Common myeloid progenitor, CD34-positive (primary cell): ENCODE measurements around the gene TMEM139.
A peak's percentile ranks its signal among the peaks of the same experiment; 100 is the strongest.

ENCODE experiments used
- CTCF ChIA-PET: fragments of 350-600 bp; sonication (Branson Sonifier 250); formaldehyde crosslinking; loops from one replicate; lab custom pipeline; 2021; ENCODE audit warnings: antibody characterized with exemption; lab: Charles Lee
- POLR2A ChIA-PET: fragments of 350-600 bp; sonication (Branson Sonifier 250); formaldehyde crosslinking; loops from one replicate; lab custom pipeline; 2021; ENCODE audit warnings: antibody characterized with exemption; lab: Charles Lee
- DNase-seq, 3 donors: peaks; one replicate each; pipeline versions ENCODE4 v3.0.0 to v3.0.0-alpha.2; 2013
- H3K27ac ChIP-seq, 2 experiments: 1 replicate in 1 of 2; 2 replicates in 1 of 2; pipeline ENCODE4 v1.7.0; 2013; ENCODE audit warnings: inconsistent platforms in 2 of 2, low read length in 2 of 2, mild to moderate bottlenecking in 2 of 2, low read depth in 1 of 2, moderate library complexity in 1 of 2; ENCODE audit not compliant: severe bottlenecking in 2 of 2, insufficient read depth in 1 of 2, poor library complexity in 1 of 2
- H3K27me3 ChIP-seq, 5 experiments: replicated peaks in 2 of 5; 1 replicate in 3 of 5; 2 replicates in 2 of 5; pipeline versions ENCODE4 v1.6.1 to v1.7.0; 2013; ENCODE audit warnings: low read length in 4 of 5, mild to moderate bottlenecking in 2 of 5, moderate library complexity in 2 of 5, inconsistent platforms in 1 of 5; ENCODE audit not compliant: insufficient read depth in 5 of 5, control insufficient read depth in 4 of 5
- H3K36me3 ChIP-seq, 4 experiments: 1 replicate in 2 of 4; 2 replicates in 2 of 4; pipeline versions ENCODE4 v1.6.1 to v1.7.0; 2013; ENCODE audit warnings: low read length in 3 of 4, control low read depth in 1 of 4, mild to moderate bottlenecking in 1 of 4; ENCODE audit not compliant: control insufficient read depth in 4 of 4, insufficient read depth in 4 of 4
- H3K4me1 ChIP-seq, 4 experiments: 1 replicate in 3 of 4; 2 replicates in 1 of 4; pipeline versions ENCODE4 v1.6.1 to v1.7.1; 2013; ENCODE audit warnings: low read length in 3 of 4, mild to moderate bottlenecking in 3 of 4, control low read depth in 1 of 4, inconsistent platforms in 1 of 4, moderate library complexity in 1 of 4; ENCODE audit not compliant: control insufficient read depth in 4 of 4, insufficient read depth in 4 of 4; ENCODE audit errors: control extremely low read depth in 1 of 4
- H3K4me3 ChIP-seq, 7 experiments: 1 replicate in 4 of 7; 2 replicates in 3 of 7; pipeline versions ENCODE4 v1.5.1 to v1.7.0; 2013; ENCODE audit warnings: mild to moderate bottlenecking in 7 of 7, low read length in 6 of 7, moderate library complexity in 6 of 7, inconsistent platforms in 2 of 7, low read depth in 2 of 7, control low read depth in 1 of 7; ENCODE audit not compliant: insufficient read depth in 4 of 7, control insufficient read depth in 1 of 7; ENCODE audit errors: extremely low read depth in 1 of 7
- H3K9me3 ChIP-seq, 5 experiments: 1 replicate in 4 of 5; 2 replicates in 1 of 5; pipeline versions ENCODE4 v1.6.1 to v1.7.1; 2013; ENCODE audit warnings: low read length in 4 of 5, mild to moderate bottlenecking in 2 of 5, inconsistent platforms in 1 of 5, low read depth in 1 of 5, moderate library complexity in 1 of 5; ENCODE audit not compliant: control insufficient read depth in 4 of 5, insufficient read depth in 2 of 5; ENCODE audit errors: control extremely low read depth in 1 of 5
- WGBS: methylation state at CpG from one replicate; pipeline ENCODE4 v1.1.5; 2013; ENCODE audit not compliant: insufficient coverage; 5-methylcytosine and 5-hydroxymethylcytosine counted together

TMEM139 gene

DNA sequence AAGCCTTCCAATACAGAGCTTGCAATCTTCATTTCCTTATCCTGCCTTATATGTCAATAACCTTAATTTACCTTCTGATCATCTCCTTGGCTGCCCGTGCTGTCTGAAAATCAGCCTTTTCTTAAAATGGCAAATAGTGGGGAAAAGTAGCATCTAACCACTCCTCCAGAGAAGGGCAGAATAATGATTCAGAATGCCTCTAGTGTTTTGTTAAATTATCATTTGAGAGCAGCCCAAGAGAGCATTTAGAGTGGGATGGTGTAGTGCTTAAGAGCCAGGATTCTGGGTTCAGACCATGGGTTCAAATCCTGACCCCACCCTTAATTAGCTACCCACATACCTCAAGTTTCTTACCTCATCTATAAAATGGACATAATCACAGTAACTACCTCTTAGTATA is 4.6 kb upstream of the TMEM139 start:
- no peak overlapping the region for H3K4me3 ChIP-seq

DNA sequence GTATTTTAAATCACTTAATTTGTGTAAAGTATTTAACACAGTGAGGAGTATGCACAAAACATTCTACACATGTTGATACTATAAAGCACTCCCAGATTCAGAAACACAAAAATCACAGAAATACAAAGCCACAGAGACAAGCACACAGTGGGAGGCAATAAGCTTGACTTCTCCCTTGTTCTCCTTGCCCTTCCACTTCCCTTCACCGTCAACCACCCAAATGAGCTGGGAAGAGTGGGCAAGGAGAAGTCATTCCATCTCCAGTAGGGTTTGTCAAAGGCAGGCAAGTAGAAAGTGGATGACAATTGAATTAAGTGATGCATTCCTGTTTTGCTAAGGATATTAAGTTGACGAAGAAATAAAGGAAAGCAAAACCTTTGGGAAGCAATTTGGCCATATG is 4.2 kb upstream of the TMEM139 start:
- no peak overlapping the region for H3K27ac ChIP-seq
- CTCF ChIA-PET: interaction anchor here (0.7 to 2.7 kb wide), 4 partner anchors 12 to 31 kb away, joined by 3 to 19 read pairs (median 4); no protein-coding TSS in a partner anchor
- POLR2A ChIA-PET: interaction anchor here (1.2 kb wide), 2 partner anchors 7 to 17 kb away, joined by 3 to 4 read pairs; partner anchors contain the start of genes CASP2 and GSTK1
- H3K27me3 ChIP-seq: no peaks in the 10 kb centered on the region
- peaks cover 0 to 19% (median 13%) of the 10 kb centered on the region in 4 experiments for H3K4me1 ChIP-seq
- H3K9me3 ChIP-seq: no peaks in the 10 kb centered on the region
- WGBS: 100% methylated on average over 1 of the region's 2 CpGs
- H3K36me3 ChIP-seq: no peaks in the 10 kb centered on the region
- no peak overlapping the region for H3K4me3 ChIP-seq
- DNase-seq: no peak

More for the DNA sequence above, 4.6 kb upstream of the TMEM139 start:
- CTCF ChIA-PET: interaction anchor here (0.6 to 2.7 kb wide), 8 partner anchors 12 to 711 kb away, joined by 3 to 19 read pairs (median 3); no protein-coding TSS in a partner anchor
- no peak for DNase-seq
- no peaks in the 10 kb centered on the region for H3K9me3 ChIP-seq
- peaks cover 0 to 19% (median 13%) of the 10 kb centered on the region in 4 experiments for H3K4me1 ChIP-seq
- 100% methylated on average over 1 of the region's 1 CpG for WGBS
- H3K36me3 ChIP-seq: no peaks in the 10 kb centered on the region
- POLR2A ChIA-PET: interaction anchor here (1.2 kb wide), 2 partner anchors 8 to 17 kb away, joined by 3 to 4 read pairs; partner anchors contain the start of genes CASP2 and GSTK1
- H3K27ac ChIP-seq: peak overlapping the region in 1 of 2 experiments; percentile 49
- H3K27me3 ChIP-seq: no peaks in the 10 kb centered on the region

DNA sequence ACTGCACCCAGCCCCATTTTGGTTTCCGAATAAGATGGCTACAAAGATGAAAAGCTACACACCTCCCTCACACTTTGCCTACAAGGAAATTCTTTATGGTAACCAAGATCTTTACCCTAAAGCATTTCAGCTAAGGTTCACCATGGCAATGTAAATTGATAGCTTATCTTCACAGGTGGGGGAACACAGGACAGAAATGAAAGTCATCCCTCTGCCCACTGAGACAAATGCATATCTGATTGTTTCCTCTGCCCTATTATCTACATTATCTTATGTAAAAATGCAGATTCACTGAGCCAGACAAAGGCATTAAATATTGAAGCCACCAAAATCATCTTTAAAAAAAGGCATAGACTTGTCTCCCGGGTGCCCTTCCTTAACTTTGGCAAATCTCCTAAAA is 3.2 kb upstream of the TMEM139 start:
- WGBS: 100% methylated on average over 1 of the region's 2 CpGs
- CTCF ChIA-PET: interaction anchor here (1.6 kb wide), 1 partner anchor 100 kb away, joined by 6 read pairs; the partner anchor contains the start of gene ZYX
- Histone ChIP-seq H3K27me3 (no peaks in the 10 kb centered on the region), H3K36me3 (no peaks in the 10 kb centered on the region), H3K4me1 (peaks cover 0 to 19% (median 13%) of the 10 kb centered on the region in 4 experiments), H3K4me3 (no peak overlapping the region), H3K9me3 (no peaks in the 10 kb centered on the region), H3K27ac (no peak overlapping the region)
- DNase-seq: no peak
- POLR2A ChIA-PET: interaction anchor here (0.6 kb wide), 1 partner anchor 28 kb away, joined by 5 read pairs; no protein-coding TSS in a partner anchor

DNA sequence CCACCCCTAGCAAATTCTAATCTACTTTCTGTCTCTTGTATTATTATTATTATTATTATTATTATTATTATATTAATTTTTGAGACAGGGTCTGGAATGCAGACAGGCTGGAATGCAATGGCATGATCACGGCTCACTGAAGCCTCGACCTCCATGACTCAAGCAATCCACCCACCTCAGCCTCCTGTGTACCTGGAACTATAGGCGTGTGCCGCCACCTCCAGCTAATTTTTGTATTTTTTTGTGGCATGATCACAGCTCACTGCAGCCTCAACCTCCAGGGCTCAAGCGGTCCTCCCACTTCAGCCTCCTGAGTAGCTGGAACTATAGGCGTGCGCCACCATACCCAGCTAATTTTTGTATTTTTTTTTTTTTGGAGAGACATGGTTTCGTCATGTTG is 2.6 kb upstream of the TMEM139 start:
- ChIA-PET CTCF (interaction anchor here (1.6 kb wide), 1 partner anchor 99 kb away, joined by 6 read pairs; the partner anchor contains the start of gene ZYX), POLR2A (interaction anchor here (0.6 kb wide), 1 partner anchor 27 kb away, joined by 5 read pairs; no protein-coding TSS in a partner anchor)
- 98% methylated on average over 6 of the region's 8 CpGs for WGBS

DNA sequence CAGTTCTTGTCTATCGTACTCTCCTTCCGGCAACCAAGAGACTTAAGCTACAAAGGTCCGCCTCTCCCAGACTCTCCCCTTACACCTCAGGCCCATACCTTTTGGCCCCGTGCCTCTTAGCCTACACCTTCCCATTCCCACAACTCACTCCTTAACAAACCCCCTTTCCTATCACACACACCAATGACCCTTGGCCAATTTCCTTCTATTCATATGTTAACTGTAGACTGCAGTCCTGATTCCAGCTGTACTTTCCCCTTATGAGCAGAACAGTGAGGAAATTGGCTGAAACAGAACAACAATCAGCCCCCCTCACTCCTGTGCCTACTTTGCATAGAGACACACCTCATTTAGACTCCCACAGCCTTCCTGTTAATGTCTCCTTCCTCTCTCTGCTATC is 1.4 kb upstream of the TMEM139 start:
- ChIA-PET POLR2A (no interaction called here), CTCF (interaction anchor here (0.7 to 0.8 kb wide), 2 partner anchors 9 to 22 kb away, joined by 3 read pairs; no protein-coding TSS in a partner anchor)
- Histone ChIP-seq H3K4me1 (peaks cover 2 to 21% (median 14%) of the 10 kb centered on the region in 4 experiments), H3K9me3 (peaks cover 0 to 3% (median 0%) of the 10 kb centered on the region in 5 experiments), H3K36me3 (no peaks in the 10 kb centered on the region), H3K4me3 (no peak overlapping the region), H3K27ac (no peak overlapping the region), H3K27me3 (no peaks in the 10 kb centered on the region)
- no peak for DNase-seq
- WGBS: 100% methylated on average over 4 of the region's 4 CpGs

More for the DNA sequence above, 2.6 kb upstream of the TMEM139 start:
- no peak for DNase-seq
- Histone ChIP-seq H3K27ac (no peak overlapping the region), H3K27me3 (no peaks in the 10 kb centered on the region), H3K36me3 (no peaks in the 10 kb centered on the region), H3K4me3 (no peak overlapping the region), H3K4me1 (peaks cover 0 to 19% (median 13%) of the 10 kb centered on the region in 4 experiments), H3K9me3 (no peaks in the 10 kb centered on the region)

DNA sequence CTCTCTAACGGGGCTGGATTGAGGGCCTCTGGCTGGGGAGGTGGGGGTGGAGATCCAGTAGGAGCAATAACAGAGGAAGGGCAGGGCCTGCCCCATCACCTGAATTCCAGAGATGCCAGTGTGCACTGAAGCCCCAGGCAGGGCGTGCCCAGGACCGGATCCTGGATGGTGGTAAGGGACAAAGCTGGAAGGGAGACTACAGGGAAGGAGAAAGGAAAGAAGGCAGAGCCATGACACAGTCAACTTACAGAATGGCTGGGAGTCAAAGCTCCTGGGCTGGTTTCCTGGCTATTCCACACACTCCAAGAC is 666 bp downstream of the TMEM139 start:
- H3K4me3 ChIP-seq: no peak overlapping the region
- WGBS: 88% methylated on average over 2 of the region's 3 CpGs
- no peak for DNase-seq
- H3K4me1 ChIP-seq: peaks cover 9 to 25% (median 18%) of the 10 kb centered on the region in 4 experiments
- H3K36me3 ChIP-seq: peaks cover 0 to 8% (median 0%) of the 10 kb centered on the region in 4 experiments
- CTCF ChIA-PET: no interaction called here
- H3K27ac ChIP-seq: no peak overlapping the region
- POLR2A ChIA-PET: no interaction called here
- peaks cover 0 to 3% (median 0%) of the 10 kb centered on the region in 5 experiments for H3K9me3 ChIP-seq
- no peaks in the 10 kb centered on the region for H3K27me3 ChIP-seq
